ENCODE results near the gene CCT2.

The CCT2 gene

GRCh38 chr12:69645031-69645430 is 59.8 kb downstream of the CCT2 start:
- no peak for DNase-seq

GRCh38 chr12:69647178-69647577 is 61.9 kb downstream of the CCT2 start:
- DNase-seq, result no peak

GRCh38 chr12:69648476-69648875 is 63.2 kb downstream of the CCT2 start:
- DNase-seq, result no peak

DNA sequence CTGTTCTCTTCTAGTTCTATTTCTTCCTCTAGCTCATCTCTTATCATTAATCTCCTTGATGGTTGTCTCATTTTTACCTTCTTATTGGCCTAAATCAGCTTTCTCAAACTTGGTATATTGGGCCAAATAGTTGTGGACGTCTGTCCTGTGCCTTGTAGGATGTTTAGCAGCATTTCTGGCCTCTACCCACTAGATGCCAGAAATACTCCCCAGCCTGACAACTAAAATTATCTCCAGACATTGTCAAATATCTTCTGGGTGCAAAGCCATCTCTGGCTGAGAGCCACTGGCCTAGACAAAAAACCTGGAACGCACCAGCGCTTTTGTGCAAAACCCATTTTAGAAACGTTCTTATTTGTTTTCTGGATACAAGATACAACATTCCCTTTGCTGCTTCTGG is 64.3 kb downstream of the CCT2 start:
- no peak for DNase-seq
